WTC11 (cell line): ENCODE results near the gene AVL9. TPM values are rescaled to one million over a fixed set of nuclear protein-coding genes. Genes with fewer than 3 reads are reported as not detected.

Source experiments
- ATAC-seq: fragments of 200-7000 bp; cut with Tn5 transposase; 2 replicates; pipeline ENCODE4 v1.10.0; 2021; ENCODE audit warnings: mild to moderate bottlenecking, moderate library complexity
- CTCF ChIA-PET: fragments of 300-600 bp; sonication (Branson Sonifier 250); formaldehyde crosslinking; loops from one replicate; lab custom pipeline; 2021; ENCODE audit warnings: antibody characterized with exemption; lab: Charles Lee
- POLR2A ChIA-PET: fragments of 350-600 bp; sonication (Branson Sonifier 250); formaldehyde crosslinking; loops from one replicate; lab custom pipeline; 2021; ENCODE audit warnings: antibody characterized with exemption; lab: Charles Lee
- DNase-seq: peaks from one replicate; pipeline ENCODE4 v3.0.0; 2021; ENCODE audit warnings: low spot score
- H3K27ac Mint-ChIP-seq: 2 replicates; pipeline ENCODE4 v1.8.0; 2021; ENCODE audit warnings: mixed read lengths
- H3K27me3 Mint-ChIP-seq: 2 replicates; pipeline ENCODE4 v1.8.0; 2021; ENCODE audit warnings: low read depth, mild to moderate bottlenecking, moderate library complexity, mixed read lengths
- H3K36me3 Mint-ChIP-seq: 2 replicates; pipeline ENCODE4 v1.8.0; 2021; ENCODE audit warnings: mixed read lengths
- H3K4me1 Mint-ChIP-seq: 2 replicates; pipeline ENCODE4 v1.8.0; 2022; ENCODE audit warnings: mixed read lengths
- H3K4me3 Mint-ChIP-seq: 2 replicates; pipeline ENCODE4 v1.8.0; 2021; ENCODE audit warnings: mild to moderate bottlenecking, moderate library complexity, mixed read lengths
- H3K9me3 Mint-ChIP-seq: 2 replicates; pipeline ENCODE4 v1.8.0; 2021; ENCODE audit warnings: mixed read lengths
- CREM ChIP-seq: sonication (generic); formaldehyde crosslinking; IDR thresholded peaks from 2 replicates; pipeline ENCODE4 v1.8.1; 2022; ENCODE audit warnings: mild to moderate bottlenecking, missing genetic modification reagents, moderate library complexity
- FOXK1 ChIP-seq: sonication (generic); formaldehyde crosslinking; IDR thresholded peaks from 2 replicates; pipeline ENCODE4 v1.8.0; 2022; ENCODE audit warnings: mild to moderate bottlenecking, moderate library complexity, missing genetic modification reagents
- FOXP1 ChIP-seq: sonication (generic); formaldehyde crosslinking; IDR thresholded peaks from 2 replicates; pipeline ENCODE4 v1.8.0; 2022; ENCODE audit warnings: missing genetic modification reagents, mild to moderate bottlenecking, moderate library complexity, borderline replicate concordance
- GTF2I ChIP-seq: fragments of 250-450 bp; sonication (Bioruptor Pico); conservative IDR thresholded peaks from 2 replicates; pipeline ENCODE4 v1.4.0; 2021; ENCODE audit warnings: mild to moderate bottlenecking
- IRF1 ChIP-seq: sonication (generic); formaldehyde crosslinking; IDR thresholded peaks from 2 replicates; pipeline ENCODE4 v1.8.0; 2023; ENCODE audit warnings: missing genetic modification reagents
- JAZF1 ChIP-seq: fragments of 250-450 bp; sonication (Bioruptor Pico); IDR thresholded peaks from 2 replicates; pipeline ENCODE4 v1.9.0; 2021; ENCODE audit warnings: moderate library complexity, mild to moderate bottlenecking, inconsistent platforms
- MXD4 ChIP-seq: fragments of 250-450 bp; sonication (Bioruptor Pico); IDR thresholded peaks from 2 replicates; pipeline ENCODE4 v1.8.0; 2021; ENCODE audit warnings: mild to moderate bottlenecking, moderate library complexity, borderline replicate concordance
- NFATC4 ChIP-seq: fragments of 250-450 bp; sonication (Bioruptor Pico); IDR thresholded peaks from 2 replicates; pipeline ENCODE4 v1.9.0; 2021; ENCODE audit warnings: mild to moderate bottlenecking
- NR2C2 ChIP-seq: sonication (generic); formaldehyde crosslinking; IDR thresholded peaks from 2 replicates; pipeline ENCODE4 v1.8.0; 2022; ENCODE audit warnings: mild to moderate bottlenecking, missing genetic modification reagents
- PRRX2 ChIP-seq: fragments of 250-450 bp; sonication (Bioruptor Pico); IDR thresholded peaks from 2 replicates; pipeline ENCODE4 v1.8.0; 2021; ENCODE audit warnings: mild to moderate bottlenecking
- SMAD3 ChIP-seq: sonication (generic); formaldehyde crosslinking; IDR thresholded peaks from 2 replicates; pipeline ENCODE4 v1.8.0; 2022; ENCODE audit warnings: missing genetic modification reagents, mild to moderate bottlenecking, borderline replicate concordance
- TP53 ChIP-seq: sonication (generic); formaldehyde crosslinking; IDR thresholded peaks from 2 replicates; pipeline ENCODE4 v1.8.1; 2023; ENCODE audit warnings: mild to moderate bottlenecking, missing genetic modification reagents
- ZBTB21 ChIP-seq: sonication (generic); formaldehyde crosslinking; IDR thresholded peaks from 2 replicates; pipeline ENCODE4 v1.8.1; 2023; ENCODE audit warnings: mild to moderate bottlenecking, missing genetic modification reagents, borderline replicate concordance
- ZMAT4 ChIP-seq: fragments of 250-450 bp; sonication (Bioruptor Pico); IDR thresholded peaks from 2 replicates; pipeline ENCODE4 v1.9.0; 2021; ENCODE audit warnings: mild to moderate bottlenecking
- total RNA-seq: library from RNA; stranded (reverse); gene quantifications from 3 replicates; pipeline ENCODE4 v1.2.3, GENCODE V29; 2021
- TF ChIP-seq, protein P1 (sequence below): sonication (generic); formaldehyde crosslinking; IDR thresholded peaks from 2 replicates; pipeline ENCODE4 v1.8.0; 2022; ENCODE audit warnings: mild to moderate bottlenecking, missing genetic modification reagents
- TF ChIP-seq, protein P2 (sequence below): fragments of 250-450 bp; sonication (Bioruptor Pico); IDR thresholded peaks from 2 replicates; pipeline ENCODE4 v1.8.0; 2021; ENCODE audit warnings: mild to moderate bottlenecking
- TF ChIP-seq, protein P3 (sequence below): fragments of 250-450 bp; sonication (Bioruptor Pico); IDR thresholded peaks from 2 replicates; pipeline ENCODE4 v2.1.2; 2022; ENCODE audit warnings: mild to moderate bottlenecking, moderate library complexity
- TF ChIP-seq, protein P4 (sequence below): sonication (generic); formaldehyde crosslinking; IDR thresholded peaks from 2 replicates; pipeline ENCODE4 v1.8.0; 2022; ENCODE audit warnings: mild to moderate bottlenecking, missing genetic modification reagents
- TF ChIP-seq, protein P5 (sequence below): sonication (generic); formaldehyde crosslinking; IDR thresholded peaks from 2 replicates; pipeline ENCODE4 v1.8.1; 2023; ENCODE audit warnings: mild to moderate bottlenecking, missing genetic modification reagents

AVL9 gene
- total RNA-seq, 1 experiment from 2014 or later, result 55.6 TPM

DNA sequence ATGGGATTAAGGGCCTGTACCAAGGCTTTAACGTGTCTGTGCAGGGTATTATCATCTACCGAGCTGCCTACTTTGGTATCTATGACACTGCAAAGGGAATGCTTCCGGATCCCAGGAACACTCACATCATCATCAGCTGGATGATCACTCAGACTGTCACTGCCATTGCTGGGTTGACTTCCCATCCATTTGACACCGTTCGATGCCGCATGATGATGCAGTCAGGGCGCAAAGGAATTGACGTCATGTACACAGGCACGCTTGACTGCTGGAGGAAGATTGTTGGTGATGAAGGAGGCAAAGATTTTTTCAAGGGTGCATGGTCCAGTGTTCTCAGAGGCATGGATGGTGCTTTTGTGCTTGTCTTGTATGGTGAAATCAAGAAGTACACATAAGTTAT is 23.3 kb upstream of the AVL9 start:
- ATAC-seq (no peak), DNase-seq (no peak)
- Mint-ChIP-seq H3K27me3 (no peaks in the 10 kb centered on the region; the same call in 1 of the 2 replicates), H3K4me1 (no peaks in the 10 kb centered on the region), H3K9me3 (peaks cover 13% of the 10 kb centered on the region), H3K4me3 (no peak overlapping the region), H3K36me3 (peaks cover 3% of the 10 kb centered on the region; the same call in 1 of the 2 replicates), H3K27ac (no peak overlapping the region)
- POLR2A ChIA-PET, result no interaction called here
- CTCF ChIA-PET, result no interaction called here
- TF ChIP-seq CREM (CRISPR knock-in tag), result no peak
- no peak for TF ChIP-seq FOXP1
- no peak for TF ChIP-seq MXD4 (CRISPR knock-in tag)
- TF ChIP-seq, protein P1, sequence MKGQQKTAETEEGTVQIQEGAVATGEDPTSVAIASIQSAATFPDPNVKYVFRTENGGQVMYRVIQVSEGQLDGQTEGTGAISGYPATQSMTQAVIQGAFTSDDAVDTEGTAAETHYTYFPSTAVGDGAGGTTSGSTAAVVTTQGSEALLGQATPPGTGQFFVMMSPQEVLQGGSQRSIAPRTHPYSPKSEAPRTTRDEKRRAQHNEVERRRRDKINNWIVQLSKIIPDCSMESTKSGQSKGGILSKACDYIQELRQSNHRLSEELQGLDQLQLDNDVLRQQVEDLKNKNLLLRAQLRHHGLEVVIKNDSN (CRISPR knock-in tag), result no peak
- TF ChIP-seq IRF1 (CRISPR knock-in tag), result no peak
- TF ChIP-seq, protein P2, sequence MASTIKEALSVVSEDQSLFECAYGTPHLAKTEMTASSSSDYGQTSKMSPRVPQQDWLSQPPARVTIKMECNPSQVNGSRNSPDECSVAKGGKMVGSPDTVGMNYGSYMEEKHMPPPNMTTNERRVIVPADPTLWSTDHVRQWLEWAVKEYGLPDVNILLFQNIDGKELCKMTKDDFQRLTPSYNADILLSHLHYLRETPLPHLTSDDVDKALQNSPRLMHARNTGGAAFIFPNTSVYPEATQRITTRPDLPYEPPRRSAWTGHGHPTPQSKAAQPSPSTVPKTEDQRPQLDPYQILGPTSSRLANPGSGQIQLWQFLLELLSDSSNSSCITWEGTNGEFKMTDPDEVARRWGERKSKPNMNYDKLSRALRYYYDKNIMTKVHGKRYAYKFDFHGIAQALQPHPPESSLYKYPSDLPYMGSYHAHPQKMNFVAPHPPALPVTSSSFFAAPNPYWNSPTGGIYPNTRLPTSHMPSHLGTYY (CRISPR knock-in tag), result no peak
- no peak for TF ChIP-seq NR2C2 (CRISPR knock-in tag)
- no peak for TF ChIP-seq NFATC4 (CRISPR knock-in tag)
- TF ChIP-seq, protein P3, sequence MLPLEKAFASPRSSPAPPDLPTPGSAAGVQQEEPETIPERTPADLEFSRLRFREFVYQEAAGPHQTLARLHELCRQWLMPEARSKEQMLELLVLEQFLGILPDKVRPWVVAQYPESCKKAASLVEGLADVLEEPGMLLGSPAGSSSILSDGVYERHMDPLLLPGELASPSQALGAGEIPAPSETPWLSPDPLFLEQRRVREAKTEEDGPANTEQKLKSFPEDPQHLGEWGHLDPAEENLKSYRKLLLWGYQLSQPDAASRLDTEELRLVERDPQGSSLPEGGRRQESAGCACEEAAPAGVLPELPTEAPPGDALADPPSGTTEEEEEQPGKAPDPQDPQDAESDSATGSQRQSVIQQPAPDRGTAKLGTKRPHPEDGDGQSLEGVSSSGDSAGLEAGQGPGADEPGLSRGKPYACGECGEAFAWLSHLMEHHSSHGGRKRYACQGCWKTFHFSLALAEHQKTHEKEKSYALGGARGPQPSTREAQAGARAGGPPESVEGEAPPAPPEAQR, result no peak
- no peak for TF ChIP-seq ZBTB21 (CRISPR knock-in tag)
- TF ChIP-seq SMAD3 (CRISPR knock-in tag), result no peak
- no peak for TF ChIP-seq TP53 (CRISPR knock-in tag)
- TF ChIP-seq GTF2I (CRISPR knock-in tag), result no peak
- no peak for TF ChIP-seq FOXK1
- no peak for TF ChIP-seq ZMAT4 (CRISPR knock-in tag)
- TF ChIP-seq PRRX2, result no peak
- TF ChIP-seq, protein P4, sequence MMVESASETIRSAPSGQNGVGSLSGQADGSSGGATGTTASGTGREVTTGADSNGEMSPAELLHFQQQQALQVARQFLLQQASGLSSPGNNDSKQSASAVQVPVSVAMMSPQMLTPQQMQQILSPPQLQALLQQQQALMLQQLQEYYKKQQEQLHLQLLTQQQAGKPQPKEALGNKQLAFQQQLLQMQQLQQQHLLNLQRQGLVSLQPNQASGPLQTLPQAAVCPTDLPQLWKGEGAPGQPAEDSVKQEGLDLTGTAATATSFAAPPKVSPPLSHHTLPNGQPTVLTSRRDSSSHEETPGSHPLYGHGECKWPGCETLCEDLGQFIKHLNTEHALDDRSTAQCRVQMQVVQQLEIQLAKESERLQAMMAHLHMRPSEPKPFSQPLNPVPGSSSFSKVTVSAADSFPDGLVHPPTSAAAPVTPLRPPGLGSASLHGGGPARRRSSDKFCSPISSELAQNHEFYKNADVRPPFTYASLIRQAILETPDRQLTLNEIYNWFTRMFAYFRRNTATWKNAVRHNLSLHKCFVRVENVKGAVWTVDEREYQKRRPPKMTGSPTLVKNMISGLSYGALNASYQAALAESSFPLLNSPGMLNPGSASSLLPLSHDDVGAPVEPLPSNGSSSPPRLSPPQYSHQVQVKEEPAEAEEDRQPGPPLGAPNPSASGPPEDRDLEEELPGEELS (CRISPR knock-in tag), result no peak
- no peak for TF ChIP-seq JAZF1 (CRISPR knock-in tag)
- TF ChIP-seq, protein P5, sequence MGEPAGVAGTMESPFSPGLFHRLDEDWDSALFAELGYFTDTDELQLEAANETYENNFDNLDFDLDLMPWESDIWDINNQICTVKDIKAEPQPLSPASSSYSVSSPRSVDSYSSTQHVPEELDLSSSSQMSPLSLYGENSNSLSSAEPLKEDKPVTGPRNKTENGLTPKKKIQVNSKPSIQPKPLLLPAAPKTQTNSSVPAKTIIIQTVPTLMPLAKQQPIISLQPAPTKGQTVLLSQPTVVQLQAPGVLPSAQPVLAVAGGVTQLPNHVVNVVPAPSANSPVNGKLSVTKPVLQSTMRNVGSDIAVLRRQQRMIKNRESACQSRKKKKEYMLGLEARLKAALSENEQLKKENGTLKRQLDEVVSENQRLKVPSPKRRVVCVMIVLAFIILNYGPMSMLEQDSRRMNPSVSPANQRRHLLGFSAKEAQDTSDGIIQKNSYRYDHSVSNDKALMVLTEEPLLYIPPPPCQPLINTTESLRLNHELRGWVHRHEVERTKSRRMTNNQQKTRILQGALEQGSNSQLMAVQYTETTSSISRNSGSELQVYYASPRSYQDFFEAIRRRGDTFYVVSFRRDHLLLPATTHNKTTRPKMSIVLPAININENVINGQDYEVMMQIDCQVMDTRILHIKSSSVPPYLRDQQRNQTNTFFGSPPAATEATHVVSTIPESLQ (CRISPR knock-in tag), result no peak
- TF ChIP-seq, all 79 proteins: peak for 0
